SW480 (cell line): Measurements from ENCODE around the gene C17orf113.
A peak's percentile ranks its signal among the peaks of the same experiment; 100 is the strongest.
"Not testable (repeated sequence)": the region's sequence is repeated elsewhere in the genome, so short reads cannot be mapped to it uniquely, and the experiment has no call there.

Source experiments
- DNase-seq: peaks from one replicate; pipeline ENCODE4 v3.0.0-alpha.2; 2016; ENCODE audit warnings: low spot score

Gene C17orf113

DNA sequence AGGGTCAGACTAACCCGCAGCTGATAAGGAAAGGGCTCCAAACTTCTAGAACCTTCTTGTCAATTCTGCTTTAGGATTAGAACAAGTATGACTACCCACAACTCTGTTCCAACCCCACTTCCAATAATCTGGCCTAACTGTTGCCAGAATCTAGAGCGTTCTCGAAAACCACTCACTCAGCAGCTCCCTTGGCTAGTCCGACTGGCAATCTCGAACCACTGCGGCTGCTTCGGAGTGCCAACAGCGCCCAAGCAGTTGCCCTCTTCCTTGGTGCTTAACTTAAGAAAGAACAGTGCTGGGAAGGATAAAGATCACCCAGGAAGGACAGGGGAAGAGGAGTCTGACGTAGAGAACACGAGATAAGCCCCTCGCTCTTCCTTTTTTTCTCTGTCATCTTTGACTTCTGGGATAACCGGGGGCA is 34.0 kb downstream of the C17orf113 start:
- DNase-seq, result no peak

DNA sequence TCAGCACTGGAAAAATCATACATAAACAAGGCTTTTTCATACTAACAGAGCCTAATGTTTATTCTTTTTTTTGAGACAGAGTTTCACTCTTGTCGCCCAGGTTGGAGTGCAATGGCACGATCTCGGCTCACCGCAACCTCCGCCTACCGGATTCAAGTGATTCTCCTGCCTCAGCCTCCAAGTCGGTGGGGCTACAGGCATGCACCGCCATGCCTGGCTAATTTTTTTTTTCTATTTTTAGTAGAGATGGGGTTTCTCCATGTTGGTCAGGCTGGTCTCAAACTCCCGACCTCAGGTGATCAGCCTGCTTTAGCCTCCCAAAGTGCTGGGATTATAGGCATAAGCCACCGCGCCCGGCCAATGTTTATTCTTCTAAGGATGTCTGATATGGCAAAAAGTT is 36.7 kb downstream of the C17orf113 start:
- DNase-seq, result not testable (repeated sequence)

DNA sequence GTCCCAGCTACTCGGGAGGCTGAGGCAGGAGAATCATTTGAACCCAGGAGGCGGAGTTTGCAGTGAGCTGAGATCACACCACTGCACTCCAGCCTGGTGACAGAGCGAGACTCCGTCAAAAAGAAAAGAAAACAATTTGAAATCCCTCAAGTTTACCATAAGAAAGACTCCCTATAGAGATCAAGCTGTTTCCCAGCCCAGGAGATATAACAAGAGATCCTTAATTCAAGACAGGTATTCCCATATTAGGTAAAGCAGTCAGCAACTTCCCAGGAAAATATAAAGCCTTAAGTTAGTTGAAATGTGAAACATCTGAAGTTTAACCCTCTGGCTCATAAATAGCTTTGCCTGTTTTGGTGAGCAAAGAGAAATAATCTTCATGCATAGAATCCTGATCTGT is 38.0 kb downstream of the C17orf113 start:
- DNase-seq, result not testable (repeated sequence)

DNA sequence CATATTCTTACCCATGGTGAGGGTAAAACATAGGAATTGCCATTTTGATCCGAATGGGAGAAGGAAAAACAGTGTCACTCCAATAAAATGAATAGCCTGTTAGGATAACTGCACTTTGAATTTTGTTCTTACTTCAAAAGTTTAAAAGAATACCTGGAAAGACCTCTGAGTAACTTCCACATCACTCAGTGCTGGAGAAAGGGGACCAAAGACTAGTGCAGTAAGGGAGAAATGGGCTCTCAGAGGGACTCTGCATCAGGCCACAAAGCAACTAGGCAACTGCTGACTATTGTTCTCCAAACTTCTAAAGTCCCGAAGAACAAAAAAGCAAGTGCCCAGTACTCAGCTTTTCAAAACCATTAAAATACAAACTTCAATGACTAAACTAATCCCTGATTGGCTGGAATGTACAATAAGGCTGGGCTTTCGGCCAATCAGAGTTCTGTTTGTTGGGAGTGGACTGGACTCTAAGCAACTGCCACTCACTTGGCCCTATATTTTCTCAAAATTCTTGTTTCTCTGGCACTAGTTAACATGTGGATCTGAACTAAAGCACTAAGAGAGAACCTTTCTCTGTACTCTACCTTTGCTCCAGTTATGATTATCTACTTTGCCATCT is 39.4 kb downstream of the C17orf113 start:
- DNase-seq, result no peak

DNA sequence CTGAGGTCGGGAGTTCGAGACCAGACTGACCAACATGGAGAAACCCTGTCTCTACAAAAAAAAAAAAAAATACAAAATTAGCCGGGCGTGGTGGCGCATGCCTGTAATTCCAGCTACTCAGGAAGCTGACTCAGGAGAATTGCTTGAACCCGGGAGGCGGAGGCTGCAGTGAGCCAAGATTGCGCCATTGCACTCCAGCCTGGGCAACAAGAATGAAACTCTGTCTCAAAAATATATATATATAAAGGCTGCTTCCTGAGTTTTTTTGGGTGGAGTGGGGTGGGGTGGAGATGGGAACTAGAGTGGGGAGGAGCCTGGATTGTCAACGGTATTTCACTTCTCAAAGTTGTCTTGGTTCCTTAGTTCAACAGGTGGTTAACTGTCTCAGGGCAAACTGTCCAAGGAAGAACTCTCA is 40.1 kb downstream of the C17orf113 start:
- DNase-seq, result not testable (repeated sequence)

DNA sequence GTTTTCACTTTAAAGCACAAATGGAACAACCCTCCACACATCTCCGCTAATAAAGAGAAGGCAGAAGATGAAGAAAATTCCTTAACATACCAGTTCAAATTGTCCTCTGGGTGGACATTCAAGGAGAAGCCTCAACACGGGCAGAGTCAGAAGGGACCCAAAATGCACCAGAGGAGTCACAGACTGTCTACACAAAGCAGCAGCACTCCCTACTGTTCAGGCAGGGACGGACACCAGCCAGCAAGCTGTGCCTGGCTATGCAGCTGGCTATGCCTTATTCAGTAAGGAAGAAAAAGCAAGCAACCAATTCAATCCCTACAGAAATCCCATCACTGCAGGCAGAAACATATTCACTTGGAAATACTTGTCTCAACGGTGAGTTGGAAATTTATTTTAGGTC is 41.2 kb downstream of the C17orf113 start:
- no peak for DNase-seq

DNA sequence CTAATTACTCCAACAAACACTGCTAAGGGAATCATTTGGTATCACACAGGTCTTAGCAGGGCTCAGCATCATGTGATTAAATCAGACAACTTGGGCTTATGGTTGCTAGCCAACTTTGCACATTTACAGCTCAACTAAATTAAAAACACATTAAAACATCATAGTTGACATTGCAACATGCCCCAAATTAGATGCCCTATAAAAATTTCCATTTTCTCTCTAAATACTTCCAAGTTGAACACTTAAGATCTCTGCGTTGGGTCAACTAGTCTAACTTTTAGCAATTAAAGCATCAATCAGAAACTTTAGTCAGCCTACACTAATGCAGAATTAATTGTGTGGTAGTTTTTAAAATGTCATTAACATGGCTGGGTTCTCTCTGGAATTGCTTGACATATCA is 45.2 kb downstream of the C17orf113 start:
- DNase-seq, result no peak

DNA sequence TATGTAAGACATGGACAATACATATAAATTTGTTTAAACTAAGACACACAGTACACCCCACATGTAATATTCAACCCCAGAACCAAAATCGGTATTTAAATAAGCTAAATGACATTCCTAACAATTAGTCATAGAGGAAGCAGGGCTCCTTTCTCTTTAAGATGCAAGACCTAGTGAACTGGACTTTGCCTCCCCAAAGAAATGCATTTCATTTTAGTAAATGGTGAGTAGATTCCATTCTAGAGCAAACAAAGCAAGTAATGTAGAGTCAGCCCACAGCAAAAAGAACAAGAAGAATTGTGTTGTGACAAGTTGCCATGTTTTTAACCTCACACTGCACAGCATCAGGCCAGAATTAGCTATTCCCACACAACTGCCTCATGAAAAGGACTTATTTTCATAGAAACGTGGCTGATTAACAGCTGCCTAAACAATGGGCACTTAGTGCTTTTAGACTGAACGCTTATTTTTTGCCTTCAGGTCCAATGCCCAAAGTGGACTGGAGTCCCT is 47.6 kb downstream of the C17orf113 start:
- peak; percentile 22 for DNase-seq

DNA sequence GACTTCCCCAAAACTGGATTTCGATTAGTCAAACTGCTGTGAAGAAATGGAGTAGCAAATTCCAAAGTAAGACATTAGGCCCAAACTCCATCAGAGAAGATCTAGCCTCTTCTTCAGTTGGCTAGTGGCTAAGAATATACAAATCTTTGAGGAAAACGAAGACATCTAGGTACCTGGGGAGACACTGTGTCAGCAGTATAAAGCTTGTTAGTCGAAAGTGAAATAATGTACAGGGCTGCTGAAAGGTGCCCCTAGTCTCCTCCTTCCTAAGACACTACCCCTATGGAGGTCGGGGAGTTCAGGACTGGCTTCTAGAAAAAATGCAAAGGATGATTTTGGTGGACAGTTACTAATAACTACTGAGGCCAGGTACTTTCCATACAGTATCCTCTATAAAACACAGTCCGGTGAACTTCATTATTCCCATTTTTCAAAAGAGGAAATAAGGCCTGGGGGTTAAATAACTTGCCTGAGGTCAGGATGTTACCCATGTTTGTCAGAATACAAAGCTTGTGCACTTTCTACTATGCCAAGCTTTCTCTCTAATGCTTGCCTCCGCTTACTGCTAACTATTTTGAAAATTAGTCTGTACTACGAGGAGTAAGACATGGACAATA is 48.1 kb downstream of the C17orf113 start:
- DNase-seq, result no peak

DNA sequence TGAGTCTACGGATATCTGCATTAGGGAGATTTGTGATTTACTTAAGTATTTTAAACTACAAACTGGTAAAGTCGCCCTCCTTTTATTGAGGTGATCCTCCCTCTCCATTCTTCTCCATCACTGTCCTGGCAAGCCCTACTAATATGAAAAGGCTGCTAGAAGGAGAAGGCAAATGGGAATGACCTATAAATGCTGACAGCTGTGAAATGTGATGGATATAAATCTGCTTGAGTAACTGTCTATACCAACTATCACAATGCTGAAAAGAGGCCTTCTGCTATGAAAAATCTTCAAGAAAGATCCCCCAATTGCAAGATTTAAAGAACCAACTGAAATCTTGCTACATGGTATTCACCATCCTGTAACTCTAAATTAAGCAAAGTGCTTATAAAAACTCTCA is 48.7 kb downstream of the C17orf113 start:
- DNase-seq, result no peak

DNA sequence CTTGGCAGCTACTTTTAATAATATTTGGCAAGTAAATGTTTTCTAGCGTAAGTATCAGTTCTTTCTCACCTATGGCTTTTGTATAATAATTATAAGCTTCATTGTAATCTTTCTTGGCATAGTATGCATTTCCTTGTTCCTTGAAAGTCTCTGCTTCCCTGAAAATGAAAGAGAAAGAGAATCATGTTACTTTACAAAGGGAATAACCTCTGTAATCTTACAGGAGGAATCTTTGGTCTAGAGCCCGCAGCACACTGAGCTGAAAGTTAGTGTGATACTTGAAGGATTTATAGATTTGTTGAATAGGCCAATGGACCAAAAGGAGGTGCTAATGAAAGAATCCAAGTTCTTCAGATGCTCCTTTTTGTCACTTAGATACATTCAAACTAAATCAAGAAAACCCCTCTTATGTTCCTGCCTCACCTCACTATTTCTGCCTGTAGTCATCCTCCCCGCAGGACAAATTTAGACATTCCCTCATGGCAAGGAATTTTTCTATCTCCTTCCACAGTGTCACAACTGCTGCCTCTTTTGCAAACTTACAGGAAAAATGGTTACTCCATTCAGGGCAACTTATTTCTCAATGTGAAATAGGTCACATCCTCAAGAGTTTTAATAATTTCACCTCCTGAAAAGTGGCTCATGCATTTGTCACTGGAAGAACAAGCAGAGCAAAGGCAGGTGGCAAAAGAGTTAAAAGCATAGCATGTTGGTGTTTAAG is 49.8 kb downstream of the C17orf113 start:
- DNase-seq, result no peak

DNA sequence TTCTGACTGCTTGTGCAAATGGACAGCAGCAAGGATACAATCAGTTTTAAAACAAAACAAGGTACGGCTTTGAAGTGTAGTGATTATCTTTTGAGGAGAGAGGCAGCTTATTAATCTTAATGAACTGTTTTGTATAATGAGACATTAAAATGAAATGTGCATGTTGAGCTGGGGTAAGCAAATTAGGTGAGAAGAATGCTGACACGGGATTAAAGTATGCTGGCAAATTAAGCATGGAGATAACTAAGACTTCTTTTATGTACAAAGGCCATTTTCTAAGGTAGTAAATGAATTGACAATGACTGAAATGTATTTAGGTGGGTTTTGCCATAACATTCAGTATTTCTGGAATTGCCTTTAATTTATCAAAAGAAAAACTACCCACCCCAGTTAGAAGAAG is 51.9 kb downstream of the C17orf113 start:
- DNase-seq, result no peak

DNA sequence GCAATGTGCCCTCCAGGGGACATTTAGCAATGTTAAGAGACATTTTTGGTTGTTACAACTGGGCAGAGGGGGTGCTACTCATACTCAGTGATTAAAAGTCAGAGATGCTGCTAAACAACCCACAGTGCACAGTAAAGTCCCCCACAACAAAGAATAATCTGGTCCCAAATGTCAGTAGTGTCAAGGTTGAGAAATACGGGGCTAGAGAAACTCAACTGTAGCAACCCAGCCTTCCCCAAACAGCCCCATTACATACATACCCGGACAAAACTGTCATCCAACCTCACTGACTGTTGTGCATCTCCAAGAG is 53.6 kb downstream of the C17orf113 start:
- DNase-seq, result no peak

DNA sequence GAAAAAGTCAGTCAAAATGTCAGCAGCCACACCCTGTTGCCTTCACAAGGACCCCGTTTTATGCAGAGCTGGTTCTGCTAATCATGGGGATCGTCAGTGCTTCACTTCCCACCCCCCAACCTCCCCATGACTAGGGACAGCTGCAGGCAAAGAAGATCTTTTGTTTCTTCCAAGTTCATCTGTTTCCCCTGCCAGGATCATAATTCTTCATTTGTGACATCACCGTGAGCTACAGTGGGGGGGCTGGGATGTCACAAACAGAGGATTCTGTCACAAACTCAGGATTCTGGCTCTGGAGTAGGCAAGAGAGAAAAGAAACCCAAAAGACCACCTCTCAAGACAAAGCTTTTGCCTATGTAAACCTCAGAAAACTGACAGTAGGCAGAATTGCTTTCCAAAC is 57.8 kb downstream of the C17orf113 start:
- no peak for DNase-seq

DNA sequence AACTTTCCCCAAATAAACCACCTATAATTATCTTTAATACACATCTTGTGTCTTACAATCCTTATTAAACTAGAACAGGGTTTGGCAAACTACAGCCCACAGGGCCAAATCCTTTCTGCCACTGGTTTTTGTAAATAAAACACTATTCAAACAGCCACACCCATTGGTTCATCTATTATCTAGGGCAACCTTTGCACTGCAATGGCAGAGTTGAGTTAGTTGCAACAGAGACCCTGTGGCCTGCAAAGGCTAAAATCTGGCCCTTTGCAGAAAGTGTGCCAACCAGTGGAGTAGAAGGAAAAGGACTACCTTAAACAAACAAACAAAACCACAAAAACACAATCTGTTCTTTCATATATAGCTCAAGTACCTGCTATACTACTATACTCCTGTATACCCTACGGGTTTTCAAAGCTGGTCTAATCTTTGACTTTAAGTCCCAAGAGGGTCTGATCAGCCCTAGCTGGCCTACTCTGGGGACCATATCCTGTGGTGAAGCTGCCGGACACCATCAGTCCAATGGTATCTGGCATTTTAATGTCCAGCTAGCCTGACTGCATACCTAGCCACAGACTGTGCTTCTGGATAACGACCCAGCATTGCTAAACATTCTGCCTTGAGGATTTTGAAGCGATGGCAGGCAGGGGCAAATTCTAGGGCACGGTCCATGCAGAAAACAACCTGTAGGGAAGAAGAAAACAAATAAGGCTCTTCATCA is 60.5 kb downstream of the C17orf113 start:
- peak; percentile 36 for DNase-seq

DNA sequence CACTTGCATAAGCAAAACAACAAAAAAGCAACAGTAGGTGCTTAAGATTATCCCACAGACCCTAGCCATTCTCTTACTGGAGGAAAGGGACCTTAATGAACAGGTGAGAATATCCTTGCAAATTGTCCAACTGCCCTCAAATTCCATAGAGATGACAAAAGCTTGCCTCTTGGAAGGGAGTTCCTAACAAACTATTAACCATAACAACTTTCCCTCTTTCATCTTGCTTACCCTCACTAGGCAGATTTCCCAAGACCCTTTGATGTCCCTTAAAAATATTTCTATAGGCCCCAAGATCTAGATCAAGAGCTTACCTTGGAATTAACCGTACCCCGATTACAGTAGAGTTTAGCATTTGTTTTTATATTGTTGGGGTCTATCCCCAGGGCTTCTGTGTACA is 62.0 kb downstream of the C17orf113 start:
- peak; percentile 51 for DNase-seq
